ENCODE data around the gene LUZP1.

LUZP1 gene

GRCh38 chr1:23150742-23151141 lies 17.9 kb downstream of the LUZP1 start:
- peaks cover 0 to 5% of the 10 kb centered on the region in 2 experiments; a peak in 2 of 3 replicates for H3K36me3 ChIP-seq (ENCODE audit: control insufficient read depth in 2 of 2, insufficient read depth in 1 of 2, low read length in 2 of 2)
- ChIA-PET CTCF (interaction anchor here (0.7 to 0.9 kb wide), 2 partner anchors 9 to 515 kb away, joined by 5 to 9 read pairs; no protein-coding TSS in a partner anchor), POLR2A (no interaction called here)
- no peak for TF ChIP-seq MEIS1 (CRISPR knock-in tag; IDR thresholded peaks at IDR 0.05; ENCODE audit: borderline replicate concordance)
- TF ChIP-seq SCRT2 (tag by site-specific recombination; IDR thresholded peaks at IDR 0.05): 0 out of 2 replicates have a peak, but pooled peaks have one; percentile 29
- no peak for TF ChIP-seq ZNF658 (tag by site-specific recombination; IDR thresholded peaks at IDR 0.05)
- TF ChIP-seq ZNF501 (tag by site-specific recombination; IDR thresholded peaks at IDR 0.05): no peak
- no peak for TF ChIP-seq ZBTB11 (tag by site-specific recombination; conservative IDR thresholded peaks at IDR 0.05; ENCODE audit: low read depth)
- TF ChIP-seq ZFP37 (tag by site-specific recombination; IDR thresholded peaks at IDR 0.05): no peak
- no peak for TF ChIP-seq BCL6B (tag by site-specific recombination; IDR thresholded peaks at IDR 0.05)
- no peak overlapping the region for H3K4me3 ChIP-seq (ENCODE audit: low read depth, low read length)
- no peak overlapping the region for H3K27ac ChIP-seq (ENCODE audit: extremely low read depth, low read depth, low read length)
- peaks cover 7% of the 10 kb centered on the region; the same call in 1 of the 2 replicates for H3K4me1 ChIP-seq (ENCODE audit: control insufficient read depth, insufficient read depth, low read length)
- H3K9me3 ChIP-seq (ENCODE audit: control insufficient read depth, insufficient read depth, low read depth, low read length): no peaks in the 10 kb centered on the region

- Histone ChIP-seq H3K4me3 (ENCODE audit: low read depth, low read length) (no peak overlapping the region), H3K4me1 (ENCODE audit: control insufficient read depth, insufficient read depth, low read length) (peaks cover 7% of the 10 kb centered on the region; the same call in 1 of the 2 replicates), H3K9me3 (ENCODE audit: control insufficient read depth, insufficient read depth, low read depth, low read length) (no peaks in the 10 kb centered on the region), H3K27ac (ENCODE audit: extremely low read depth, low read depth, low read length) (no peak overlapping the region), H3K36me3 (ENCODE audit: control insufficient read depth in 2 of 2, insufficient read depth in 1 of 2, low read length in 2 of 2) (peaks cover 0 to 5% of the 10 kb centered on the region in 2 experiments; a peak in 2 of 3 replicates)
- ChIA-PET CTCF (no interaction called here), POLR2A (interaction anchor here (0.6 kb wide), 1 partner anchor 434 kb away, joined by 3 read pairs; no protein-coding TSS in a partner anchor)
- TF ChIP-seq ZNF398 (tag by site-specific recombination; IDR thresholded peaks at IDR 0.05) (no peak), ZNF248 (tag by site-specific recombination; IDR thresholded peaks at IDR 0.05) (no peak), ZBTB1 (tag by site-specific recombination; IDR thresholded peaks at IDR 0.05) (no peak), ZNF48 (tag by site-specific recombination; IDR thresholded peaks at IDR 0.05) (no peak), ZEB2 (tag by site-specific recombination; IDR thresholded peaks at IDR 0.05) (no peak), YY1 (tag by site-specific recombination; IDR thresholded peaks at IDR 0.05) (no peak), ZNF394 (tag by site-specific recombination; IDR thresholded peaks at IDR 0.05; ENCODE audit: borderline replicate concordance) (no peak), ZNF366 (tag by site-specific recombination; conservative IDR thresholded peaks at IDR 0.05) (no peak; the same call in 1 of the 2 replicates), ZBTB17 (tag by site-specific recombination; IDR thresholded peaks at IDR 0.05) (peak; percentile 48; the same call in 1 of the 2 replicates), ATF2 (tag by site-specific recombination; IDR thresholded peaks at IDR 0.05; ENCODE audit: low read depth) (no peak), EGR2 (tag by site-specific recombination; IDR thresholded peaks at IDR 0.05; ENCODE audit: low read depth) (no peak), ZNF621 (tag by site-specific recombination; IDR thresholded peaks at IDR 0.05) (no peak), ZNF132 (tag by site-specific recombination; IDR thresholded peaks at IDR 0.05; ENCODE audit: borderline replicate concordance) (no peak), ZBTB6 (tag by site-specific recombination; IDR thresholded peaks at IDR 0.05) (no peak), HIC1 (tag by site-specific recombination; IDR thresholded peaks at IDR 0.05) (no peak), RBAK (tag by site-specific recombination; IDR thresholded peaks at IDR 0.05) (no peak), ZNF600 (tag by site-specific recombination; IDR thresholded peaks at IDR 0.05) (peak; percentile 30; the same call in 1 of the 2 replicates)
These were observed 18.5 kb downstream of the LUZP1 start for GRCh38 chr1:23150125-23150524.
